CD4-positive, CD25-positive, alpha-beta regulatory T cell (primary cell): ENCODE data around the gene TNP2. TPM values are rescaled to one million over a fixed set of nuclear protein-coding genes. Genes with fewer than 3 reads are reported as not detected.

Source experiments
- ATAC-seq, 2 donors: fragments of 150-1000 bp; cut with Tn5 transposase; one replicate each; pipeline ENCODE4 v1.10.0; 2021; ENCODE audit warnings: low read depth in 2 of 2, moderate number of reproducible peaks in 2 of 2, moderate library complexity in 1 of 2
- DNase-seq, 3 donors: peaks; one replicate each; pipeline versions ENCODE4 v3.0.0 to v3.0.0-alpha.2; 2012 to 2022; ENCODE audit warnings: mixed read lengths in 1 of 3
- H3K27ac ChIP-seq: one replicate; pipeline ENCODE4 v1.7.0; 2013; ENCODE audit warnings: mild to moderate bottlenecking, low read length; ENCODE audit not compliant: insufficient read depth, poor library complexity, severe bottlenecking
- H3K27me3 ChIP-seq: one replicate; pipeline ENCODE4 v1.7.0; 2013; ENCODE audit warnings: low read length; ENCODE audit not compliant: control insufficient read depth, insufficient read depth
- H3K36me3 ChIP-seq: one replicate; pipeline ENCODE4 v1.7.0; 2013; ENCODE audit warnings: mild to moderate bottlenecking, low read length, moderate library complexity; ENCODE audit not compliant: control insufficient read depth, insufficient read depth
- H3K4me1 ChIP-seq: 2 replicates; pipeline ENCODE4 v1.7.0; 2013; ENCODE audit warnings: mild to moderate bottlenecking, low read length; ENCODE audit not compliant: insufficient read depth, control insufficient read depth, poor library complexity, severe bottlenecking
- H3K4me3 ChIP-seq: one replicate; pipeline ENCODE4 v1.7.0; 2013; ENCODE audit warnings: low read depth, mild to moderate bottlenecking, low read length, moderate library complexity
- H3K9me3 ChIP-seq, 2 experiments: 1 replicate in 1 of 2; 2 replicates in 1 of 2; pipeline ENCODE4 v1.7.0; 2013; ENCODE audit warnings: low read length in 2 of 2, mild to moderate bottlenecking in 1 of 2, moderate library complexity in 1 of 2; ENCODE audit not compliant: control insufficient read depth in 2 of 2
- H3K27ac Mint-ChIP-seq, 3 donors: one replicate each; pipeline ENCODE4 v1.8.0; 2020 to 2022; ENCODE audit warnings: mild to moderate bottlenecking in 3 of 3, mixed read lengths in 3 of 3, moderate library complexity in 2 of 3
- H3K27me3 Mint-ChIP-seq: one replicate; pipeline ENCODE4 v1.8.0; 2022; ENCODE audit warnings: mild to moderate bottlenecking, mixed read lengths
- H3K36me3 Mint-ChIP-seq: one replicate; pipeline ENCODE4 v1.8.0; 2020; ENCODE audit warnings: mixed read lengths
- H3K4me1 Mint-ChIP-seq, 4 donors: one replicate each; pipeline ENCODE4 v1.8.0; 2020 to 2022; ENCODE audit warnings: mixed read lengths in 4 of 4, mild to moderate bottlenecking in 1 of 4
- H3K4me3 Mint-ChIP-seq, 4 donors: one replicate each; pipeline ENCODE4 v1.8.0; 2020 to 2022; ENCODE audit warnings: mild to moderate bottlenecking in 4 of 4, mixed read lengths in 4 of 4, moderate library complexity in 3 of 4
- H3K9me3 Mint-ChIP-seq, 7 donors: one replicate each; pipeline ENCODE4 v1.8.0; 2020 to 2022; ENCODE audit warnings: mixed read lengths in 7 of 7, mild to moderate bottlenecking in 3 of 7, moderate library complexity in 2 of 7
- polyA plus RNA-seq, 4 donors: library from polyadenylated mRNA; unstranded; fragments of 300-500 nt; fragmentation: Illumina TruSeq; gene quantifications; one replicate each; pipeline ENCODE4 v1.2.3, GENCODE V29; 2021
- total RNA-seq: library from RNA; stranded (reverse); gene quantifications from one replicate; pipeline ENCODE4 v1.2.3, GENCODE V29; 2022

TNP2 gene
- total and polyA plus RNA-seq, 5 donors from 2014 or later = not detected

GRCh38 chr16:11276896-11277593, 7.9 kb upstream of the TNP2 start:
- DNase-seq (no peak), ATAC-seq (no peak)
- no peaks in the 10 kb centered on the region for H3K4me1 ChIP-seq
- H3K9me3 ChIP-seq = no peaks in the 10 kb centered on the region
- no peaks in the 10 kb centered on the region for H3K27me3 ChIP-seq
- Mint-ChIP-seq H3K36me3 (no peaks in the 10 kb centered on the region), H3K4me1 (peaks cover 0 to 1% (median 0%) of the 10 kb centered on the region in 4 donors), H3K27me3 (peaks cover 15% of the 10 kb centered on the region), H3K9me3 (peaks cover 0 to 1% (median 0%) of the 10 kb centered on the region in 7 donors), H3K4me3 (no peak overlapping the region), H3K27ac (no peak overlapping the region)
- H3K27ac ChIP-seq = no peak overlapping the region
- no peaks in the 10 kb centered on the region for H3K36me3 ChIP-seq
- H3K4me3 ChIP-seq = no peak overlapping the region

- no peak within 1 kb of the TSS for H3K27ac ChIP-seq
- Mint-ChIP-seq H3K27ac (no peak within 1 kb of the TSS), H3K27me3 (peaks cover 12% of the 10 kb centered on the region), H3K9me3 (peaks cover 0 to 1% (median 0%) of the 10 kb centered on the region in 7 donors), H3K36me3 (no peaks in the 10 kb centered on the region), H3K4me1 (no peaks in the 10 kb centered on the region), H3K4me3 (no peak within 1 kb of the TSS)
- H3K4me1 ChIP-seq = no peaks in the 10 kb centered on the region
- ATAC-seq (no peak), DNase-seq (no peak)
- no peak within 1 kb of the TSS for H3K4me3 ChIP-seq
- H3K27me3 ChIP-seq = no peaks in the 10 kb centered on the region
- H3K36me3 ChIP-seq = no peaks in the 10 kb centered on the region
- no peaks in the 10 kb centered on the region for H3K9me3 ChIP-seq
Observed at GRCh38 chr16:11276143-11276895, 7.2 kb upstream of the TNP2 start, which contains the start of gene PRM2. Gene PRM2, minus strand, starts transcription at chr16:11276480. Its CDS starts 110 bp downstream, at chr16:11276370.

- no peaks in the 10 kb centered on the region for H3K36me3 Mint-ChIP-seq
- ATAC-seq (no peak), DNase-seq (no peak)
- no peak overlapping the region for H3K4me3 Mint-ChIP-seq
- H3K9me3 Mint-ChIP-seq = peaks cover 0 to 1% (median 0%) of the 10 kb centered on the region in 7 donors
- no peak overlapping the region for H3K4me3 ChIP-seq
- H3K27me3 Mint-ChIP-seq = peaks cover 12% of the 10 kb centered on the region
- no peaks in the 10 kb centered on the region for H3K36me3 ChIP-seq
- no peaks in the 10 kb centered on the region for H3K9me3 ChIP-seq
- H3K27ac Mint-ChIP-seq = no peak overlapping the region
- H3K27ac ChIP-seq = no peak overlapping the region
- H3K27me3 ChIP-seq = no peaks in the 10 kb centered on the region
- H3K4me1 ChIP-seq = no peaks in the 10 kb centered on the region
- no peaks in the 10 kb centered on the region for H3K4me1 Mint-ChIP-seq
Observed at GRCh38 chr16:11274964-11275363, 5.8 kb upstream of the TNP2 start.

GRCh38 chr16:11273721-11274324, 4.7 kb upstream of the TNP2 start:
- H3K9me3 Mint-ChIP-seq = peaks cover 0 to 1% (median 0%) of the 10 kb centered on the region in 7 donors
- H3K27ac Mint-ChIP-seq = peak overlapping the region in 1 of 3 donors; percentile 40
- H3K36me3 Mint-ChIP-seq = no peaks in the 10 kb centered on the region
- ATAC-seq = no peak
- Histone ChIP-seq H3K36me3 (no peaks in the 10 kb centered on the region), H3K4me3 (no peak overlapping the region), H3K27ac (no peak overlapping the region), H3K9me3 (no peaks in the 10 kb centered on the region), H3K4me1 (no peaks in the 10 kb centered on the region), H3K27me3 (no peaks in the 10 kb centered on the region)
- H3K4me3 Mint-ChIP-seq = no peak overlapping the region
- peaks cover 5% of the 10 kb centered on the region for H3K27me3 Mint-ChIP-seq
- DNase-seq = no peak
- H3K4me1 Mint-ChIP-seq = no peaks in the 10 kb centered on the region

GRCh38 chr16:11272921-11273720, 4.0 kb upstream of the TNP2 start, which contains the start of gene PRM3:
Gene PRM3, minus strand, starts transcription at chr16:11273629. Its CDS starts 34 bp downstream, at chr16:11273595.
- no peak for ATAC-seq
- peaks cover 5% of the 10 kb centered on the region for H3K27me3 Mint-ChIP-seq
- H3K9me3 ChIP-seq = no peaks in the 10 kb centered on the region
- no peaks in the 10 kb centered on the region for H3K27me3 ChIP-seq
- H3K27ac ChIP-seq = no peak within 1 kb of the TSS
- DNase-seq = no peak
- H3K4me1 ChIP-seq = no peaks in the 10 kb centered on the region
- no peak within 1 kb of the TSS for H3K4me3 Mint-ChIP-seq
- H3K4me1 Mint-ChIP-seq = no peaks in the 10 kb centered on the region
- H3K9me3 Mint-ChIP-seq = peaks cover 0 to 1% (median 0%) of the 10 kb centered on the region in 7 donors
- H3K36me3 ChIP-seq = no peaks in the 10 kb centered on the region
- peak within 1 kb of the TSS in 1 of 3 donors; percentile 40 for H3K27ac Mint-ChIP-seq
- H3K36me3 Mint-ChIP-seq = no peaks in the 10 kb centered on the region
- H3K4me3 ChIP-seq = no peak within 1 kb of the TSS

- Histone ChIP-seq H3K4me1 (no peaks in the 10 kb centered on the region), H3K36me3 (no peaks in the 10 kb centered on the region), H3K27me3 (no peaks in the 10 kb centered on the region), H3K4me3 (no peak overlapping the region), H3K9me3 (no peaks in the 10 kb centered on the region), H3K27ac (no peak overlapping the region)
- Mint-ChIP-seq H3K9me3 (peaks cover 0 to 1% (median 0%) of the 10 kb centered on the region in 7 donors), H3K27ac (no peak overlapping the region), H3K4me1 (no peaks in the 10 kb centered on the region), H3K4me3 (no peak overlapping the region), H3K27me3 (peaks cover 5% of the 10 kb centered on the region), H3K36me3 (no peaks in the 10 kb centered on the region)
- ATAC-seq (no peak), DNase-seq (no peak)
Observed at GRCh38 chr16:11272484-11272883, 3.4 kb upstream of the TNP2 start.

GRCh38 chr16:11271610-11272009, 2.5 kb upstream of the TNP2 start:
- Histone ChIP-seq H3K9me3 (no peaks in the 10 kb centered on the region), H3K27ac (no peak overlapping the region), H3K36me3 (no peaks in the 10 kb centered on the region), H3K4me1 (no peaks in the 10 kb centered on the region), H3K27me3 (no peaks in the 10 kb centered on the region), H3K4me3 (no peak overlapping the region)
- Mint-ChIP-seq H3K36me3 (no peaks in the 10 kb centered on the region), H3K27me3 (peaks cover 5% of the 10 kb centered on the region), H3K27ac (no peak overlapping the region), H3K4me1 (no peaks in the 10 kb centered on the region), H3K9me3 (no peaks in the 10 kb centered on the region), H3K4me3 (no peak overlapping the region)
- DNase-seq (no peak), ATAC-seq (no peak)
